Measurements from ENCODE around the gene ADAM8. TPM values are rescaled to one million over a fixed set of nuclear protein-coding genes. Genes with fewer than 3 reads are reported as not detected.

The ADAM8 gene
- total and polyA plus RNA-seq, 10 of the 15 experiments (the other 5 are each of a cell fraction or from before 2014, with no cell fraction given): 0.37 to 92.7 (median 21.7) TPM

- BruUV-seq (replicated peaks): no TSS peak
- no peaks in the 10 kb centered on the region for H3K27me3 ChIP-seq (replicated peaks in 1 of 2; ENCODE audit: control insufficient read depth in 2 of 2, insufficient read depth in 2 of 2, low read length in 1 of 2)
- POLR2A ChIA-PET: no interaction called here
- DNase-seq (ENCODE audit: low read depth, low spot score) (no peak), ATAC-seq (no peak), FAIRE-seq (no peak)
- CTCF ChIA-PET: no interaction called here
- no peak overlapping the region for H3K4me2 ChIP-seq (ENCODE audit: control insufficient read depth, insufficient read depth)
- peaks cover 6 to 24% of the 10 kb centered on the region in 2 experiments for H3K36me3 ChIP-seq (ENCODE audit: control insufficient read depth in 2 of 2, insufficient read depth in 2 of 2, low read length in 1 of 2)
- in situ Hi-C loops (cut with MboI): no loop called here
- no peak overlapping the region for H3K27ac ChIP-seq (ENCODE audit: control insufficient read depth, insufficient read depth)
- SMC1A ChIA-PET (ENCODE audit: uncharacterized antibody, unreplicated experiment): no interaction called here
- RAD21 ChIA-PET (ENCODE audit: unreplicated experiment): no interaction called here
- 93% methylated on average over 18 of the region's 18 CpGs for WGBS (ENCODE audit: insufficient coverage, insufficient replicate concordance, low lambda C conversion rate, missing lambda C conversion rate)
- no peak overlapping the region for H3K4me3 ChIP-seq
- H4K20me1 ChIP-seq (ENCODE audit: control insufficient read depth, insufficient read depth): no peaks in the 10 kb centered on the region
- no peaks in the 10 kb centered on the region for H3K79me2 ChIP-seq (ENCODE audit: control insufficient read depth, insufficient read depth, low read length)
- no peaks in the 10 kb centered on the region for H3K9me3 ChIP-seq (replicated peaks; ENCODE audit: control insufficient read depth, insufficient read depth, low read length)
- H3K9ac ChIP-seq (ENCODE audit: control insufficient read depth, insufficient read depth, low read length): no peak overlapping the region
- no peak for TF ChIP-seq ATF7 (IDR thresholded peaks at IDR 0.05; ENCODE audit: low read depth)
- TF ChIP-seq KDM1A (IDR thresholded peaks at IDR 0.05; ENCODE audit: borderline replicate concordance): no peak
- H2AFZ ChIP-seq (ENCODE audit: control insufficient read depth, low read depth, low read length): no peak overlapping the region
- no peaks in the 10 kb centered on the region for H3K4me1 ChIP-seq (ENCODE audit: control insufficient read depth, insufficient read depth, low read length)
- intact Hi-C loops (cut with micrococcal nuclease; ENCODE audit: unreplicated experiment): no loop called here
Measured at GRCh38 chr10:133286366-133286765, 9.7 kb upstream of the ADAM8 start.

DNA sequence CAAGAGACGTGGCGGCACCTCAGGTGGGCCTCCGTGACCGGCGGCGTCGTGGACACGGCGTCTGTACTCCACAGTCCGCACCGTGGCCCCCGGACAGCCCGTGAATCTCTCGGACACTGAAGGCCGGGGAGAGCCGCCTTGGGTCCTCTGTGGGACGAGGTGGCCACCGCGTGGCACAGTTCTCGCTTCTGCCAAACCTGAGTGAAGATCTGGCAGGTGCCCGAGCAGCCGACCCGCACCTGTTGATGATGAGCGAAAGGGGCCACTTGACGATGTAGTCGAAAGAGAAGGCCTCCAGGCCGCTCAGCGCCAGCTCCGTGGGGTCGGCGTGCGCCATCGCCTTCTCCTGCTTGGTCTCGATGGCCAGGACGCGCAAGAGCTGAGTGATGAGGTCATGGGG lies 8.5 kb upstream of the ADAM8 start:
- Histone ChIP-seq H3K27me3 (replicated peaks in 1 of 2; ENCODE audit: control insufficient read depth in 2 of 2, insufficient read depth in 2 of 2, low read length in 1 of 2) (no peaks in the 10 kb centered on the region), H3K4me3 (no peak overlapping the region), H3K9me3 (replicated peaks; ENCODE audit: control insufficient read depth, insufficient read depth, low read length) (no peaks in the 10 kb centered on the region), H2AFZ (ENCODE audit: control insufficient read depth, low read depth, low read length) (no peak overlapping the region), H3K79me2 (ENCODE audit: control insufficient read depth, insufficient read depth, low read length) (no peaks in the 10 kb centered on the region), H3K9ac (ENCODE audit: control insufficient read depth, insufficient read depth, low read length) (no peak overlapping the region), H3K4me2 (ENCODE audit: control insufficient read depth, insufficient read depth) (no peak overlapping the region), H4K20me1 (ENCODE audit: control insufficient read depth, insufficient read depth) (no peaks in the 10 kb centered on the region), H3K27ac (ENCODE audit: control insufficient read depth, insufficient read depth) (no peak overlapping the region), H3K36me3 (ENCODE audit: control insufficient read depth in 2 of 2, insufficient read depth in 2 of 2, low read length in 1 of 2) (peaks cover 6 to 26% of the 10 kb centered on the region in 2 experiments), H3K4me1 (ENCODE audit: control insufficient read depth, insufficient read depth, low read length) (no peaks in the 10 kb centered on the region)
- BruUV-seq (replicated peaks): no TSS peak
- intact Hi-C loops (cut with micrococcal nuclease; ENCODE audit: unreplicated experiment): no loop called here
- SMC1A ChIA-PET (ENCODE audit: uncharacterized antibody, unreplicated experiment): no interaction called here
- FAIRE-seq (no peak), ATAC-seq (no peak), DNase-seq (ENCODE audit: low read depth, low spot score) (no peak)
- in situ Hi-C loops (cut with MboI): no loop called here
- POLR2A ChIA-PET: no interaction called here
- WGBS (ENCODE audit: insufficient coverage, insufficient replicate concordance, low lambda C conversion rate, missing lambda C conversion rate): 95% methylated on average over 36 of the region's 36 CpGs
- CTCF ChIA-PET: no interaction called here
- RAD21 ChIA-PET (ENCODE audit: unreplicated experiment): no interaction called here
- no peak for TF ChIP-seq ESRRA (IDR thresholded peaks at IDR 0.05; ENCODE audit: low read length)
- TF ChIP-seq CHD1 (IDR thresholded peaks at IDR 0.05; ENCODE audit: low read depth, low read length): no peak
- no peak for TF ChIP-seq CTCF (IDR thresholded peaks at IDR 0.05 in 2 of 3, conservative IDR thresholded peaks at IDR 0.05 in 1 of 3; ENCODE audit: control insufficient read depth in 2 of 3, extremely low read depth in 1 of 3, insufficient read depth in 1 of 3, low read depth in 3 of 3, low read length in 3 of 3)
- TF ChIP-seq, protein P1, sequence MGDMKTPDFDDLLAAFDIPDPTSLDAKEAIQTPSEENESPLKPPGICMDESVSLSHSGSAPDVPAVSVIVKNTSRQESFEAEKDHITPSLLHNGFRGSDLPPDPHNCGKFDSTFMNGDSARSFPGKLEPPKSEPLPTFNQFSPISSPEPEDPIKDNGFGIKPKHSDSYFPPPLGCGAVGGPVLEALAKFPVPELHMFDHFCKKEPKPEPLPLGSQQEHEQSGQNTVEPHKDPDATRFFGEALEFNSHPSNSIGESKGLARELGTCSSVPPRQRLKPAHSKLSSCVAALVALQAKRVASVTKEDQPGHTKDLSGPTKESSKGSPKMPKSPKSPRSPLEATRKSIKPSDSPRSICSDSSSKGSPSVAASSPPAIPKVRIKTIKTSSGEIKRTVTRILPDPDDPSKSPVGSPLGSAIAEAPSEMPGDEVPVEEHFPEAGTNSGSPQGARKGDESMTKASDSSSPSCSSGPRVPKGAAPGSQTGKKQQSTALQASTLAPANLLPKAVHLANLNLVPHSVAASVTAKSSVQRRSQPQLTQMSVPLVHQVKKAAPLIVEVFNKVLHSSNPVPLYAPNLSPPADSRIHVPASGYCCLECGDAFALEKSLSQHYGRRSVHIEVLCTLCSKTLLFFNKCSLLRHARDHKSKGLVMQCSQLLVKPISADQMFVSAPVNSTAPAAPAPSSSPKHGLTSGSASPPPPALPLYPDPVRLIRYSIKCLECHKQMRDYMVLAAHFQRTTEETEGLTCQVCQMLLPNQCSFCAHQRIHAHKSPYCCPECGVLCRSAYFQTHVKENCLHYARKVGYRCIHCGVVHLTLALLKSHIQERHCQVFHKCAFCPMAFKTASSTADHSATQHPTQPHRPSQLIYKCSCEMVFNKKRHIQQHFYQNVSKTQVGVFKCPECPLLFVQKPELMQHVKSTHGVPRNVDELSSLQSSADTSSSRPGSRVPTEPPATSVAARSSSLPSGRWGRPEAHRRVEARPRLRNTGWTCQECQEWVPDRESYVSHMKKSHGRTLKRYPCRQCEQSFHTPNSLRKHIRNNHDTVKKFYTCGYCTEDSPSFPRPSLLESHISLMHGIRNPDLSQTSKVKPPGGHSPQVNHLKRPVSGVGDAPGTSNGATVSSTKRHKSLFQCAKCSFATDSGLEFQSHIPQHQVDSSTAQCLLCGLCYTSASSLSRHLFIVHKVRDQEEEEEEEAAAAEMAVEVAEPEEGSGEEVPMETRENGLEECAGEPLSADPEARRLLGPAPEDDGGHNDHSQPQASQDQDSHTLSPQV (IDR thresholded peaks at IDR 0.05): no peak
- TF ChIP-seq, protein P2, sequence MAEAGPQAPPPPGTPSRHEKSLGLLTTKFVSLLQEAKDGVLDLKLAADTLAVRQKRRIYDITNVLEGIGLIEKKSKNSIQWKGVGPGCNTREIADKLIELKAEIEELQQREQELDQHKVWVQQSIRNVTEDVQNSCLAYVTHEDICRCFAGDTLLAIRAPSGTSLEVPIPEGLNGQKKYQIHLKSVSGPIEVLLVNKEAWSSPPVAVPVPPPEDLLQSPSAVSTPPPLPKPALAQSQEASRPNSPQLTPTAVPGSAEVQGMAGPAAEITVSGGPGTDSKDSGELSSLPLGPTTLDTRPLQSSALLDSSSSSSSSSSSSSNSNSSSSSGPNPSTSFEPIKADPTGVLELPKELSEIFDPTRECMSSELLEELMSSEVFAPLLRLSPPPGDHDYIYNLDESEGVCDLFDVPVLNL (IDR thresholded peaks at IDR 0.05; ENCODE audit: low read depth, low read length): no peak
- TF ChIP-seq EGR1 (IDR thresholded peaks at IDR 0.05; ENCODE audit: borderline replicate concordance in 1 of 2, low read depth in 2 of 2, low read length in 2 of 2): no peak
